Measurements from ENCODE around the gene AGAP5.
A peak's percentile ranks its signal among the peaks of the same experiment; 100 is the strongest.

The AGAP5 gene

GRCh38 chr10:73650537-73651331 is 47.2 kb downstream of the AGAP5 start:
- no peak for DNase-seq

- no peak for DNase-seq
Measured at GRCh38 chr10:73649876-73650536, 47.9 kb downstream of the AGAP5 start.

- DNase-seq: no peak
Measured at GRCh38 chr10:73648975-73649829, 48.7 kb downstream of the AGAP5 start.

GRCh38 chr10:73647875-73648651 is 49.8 kb downstream of the AGAP5 start:
- DNase-seq: no peak

- DNase-seq: no peak
Measured at GRCh38 chr10:73647211-73647874, 50.6 kb downstream of the AGAP5 start.

GRCh38 chr10:73646598-73647041 is 51.3 kb downstream of the AGAP5 start:
- no peak for DNase-seq

GRCh38 chr10:73645251-73645650 is 52.7 kb downstream of the AGAP5 start:
- DNase-seq: no peak

GRCh38 chr10:73644767-73645166 is 53.1 kb downstream of the AGAP5 start:
- no peak for DNase-seq

GRCh38 chr10:73644015-73644743 is 53.7 kb downstream of the AGAP5 start:
- DNase-seq: peak; percentile 46

- DNase-seq: no peak
Measured at GRCh38 chr10:73643362-73643761, 54.5 kb downstream of the AGAP5 start.

- DNase-seq: no peak
Measured at GRCh38 chr10:73641328-73642060, 56.4 kb downstream of the AGAP5 start, which contains the start of gene MYOZ1. MYOZ1 (minus strand) TSS chr10:73641474; CDS start chr10:73640017, 1,457 bp downstream.

GRCh38 chr10:73639286-73639685 is 58.6 kb downstream of the AGAP5 start:
- DNase-seq: no peak

GRCh38 chr10:73635781-73636180 is 62.1 kb downstream of the AGAP5 start:
- DNase-seq: no peak

- no peak for DNase-seq
Measured at GRCh38 chr10:73634421-73634820, 63.5 kb downstream of the AGAP5 start.

GRCh38 chr10:73629165-73629564 is 68.7 kb downstream of the AGAP5 start:
- no peak for DNase-seq

- DNase-seq: no peak
Measured at GRCh38 chr10:73628405-73628804, 69.5 kb downstream of the AGAP5 start.

- DNase-seq: no peak
Measured at GRCh38 chr10:73627300-73627699, 70.6 kb downstream of the AGAP5 start.

GRCh38 chr10:73625884-73626752 is 71.8 kb downstream of the AGAP5 start:
- DNase-seq: peak; percentile 88

Data from activated gamma-delta T cell treated with Interleukin-2 at 50 U/mL for 16 hours (primary cell).